SK-N-SH (cell line): ENCODE results near the gene ARID2. TPM values are rescaled to one million over a fixed set of nuclear protein-coding genes. Genes with fewer than 3 reads are reported as not detected.

ENCODE experiments used
- CTCF ChIA-PET: fragments of 300-600, 350-600 bp; formaldehyde crosslinking; extraction: SDS; loops from one replicate; lab custom pipeline; 2021; lab: Yijun Ruan, JAX
- POLR2A ChIA-PET: fragments of 350-600 bp; sonication (Branson Sonifier 250); formaldehyde crosslinking; extraction: SDS; loops from one replicate; lab custom pipeline; 2020; ENCODE audit warnings: antibody characterized with exemption, inconsistent platforms; lab: Yijun Ruan, JAX
- DNase-seq: peaks from one replicate; pipeline ENCODE4 v3.0.0; 2012
- H2AFZ ChIP-seq: fragments of 200-600 bp; sonication (generic); 2 replicates; pipeline ENCODE4 v1.8.1; 2016; ENCODE audit warnings: antibody characterized with exemption, mild to moderate bottlenecking, low read depth
- H3F3A ChIP-seq: fragments of 200-600 bp; sonication (generic); replicated peaks from 2 replicates; pipeline ENCODE3; 2016; ENCODE audit warnings: antibody characterized with exemption, mild to moderate bottlenecking; ENCODE audit not compliant: insufficient read depth
- H3K27ac ChIP-seq, 2 experiments: fragments of 200-500 bp in 1 of 2; fragments of 200-600 bp in 1 of 2; sonication (Bioruptor generic) in 1 of 2; sonication (generic), shearing (Covaris generic) in 1 of 2; 2 replicates each; pipeline versions ENCODE4 v1.5.1 to v1.6.1; 2014 to 2016; ENCODE audit warnings: low read depth in 2 of 2, inconsistent platforms in 1 of 2, low read length in 1 of 2, mild to moderate bottlenecking in 1 of 2, mixed read lengths in 1 of 2
- H3K27me3 ChIP-seq: fragments of 200-600 bp; sonication (generic), shearing (Covaris generic); 2 replicates; pipeline ENCODE4 v1.6.1; 2016; ENCODE audit warnings: mixed run types; ENCODE audit not compliant: insufficient read depth
- H3K36me3 ChIP-seq, 2 experiments: fragments of 200-500 bp in 1 of 2; fragments of 200-600 bp in 1 of 2; sonication (Bioruptor generic) in 1 of 2; sonication (generic) in 1 of 2; replicated peaks in 1 of 2; 2 replicates each; pipeline versions ENCODE3 to v1.5.1; 2014 to 2016; ENCODE audit warnings: low read length in 1 of 2, mild to moderate bottlenecking in 1 of 2; ENCODE audit not compliant: insufficient read depth in 2 of 2, control insufficient read depth in 1 of 2
- H3K4me1 ChIP-seq, 2 experiments: fragments of 200-500 bp in 1 of 2; fragments of 200-600 bp in 1 of 2; sonication (Bioruptor generic) in 1 of 2; sonication (generic), shearing (Covaris generic) in 1 of 2; 2 replicates each; pipeline versions ENCODE4 v1.5.1 to v1.6.1; 2014 to 2016; ENCODE audit warnings: low read depth in 1 of 2, low read length in 1 of 2, mixed run types in 1 of 2; ENCODE audit not compliant: insufficient read depth in 2 of 2, control insufficient read depth in 1 of 2
- H3K4me2 ChIP-seq: fragments of 200-600 bp; sonication (generic), shearing (Covaris generic); 2 replicates; pipeline ENCODE4 v1.6.1; 2017; ENCODE audit warnings: mixed run types
- H3K4me3 ChIP-seq, 2 experiments: fragments of 200-500 bp in 1 of 2; fragments of 200-600 bp in 1 of 2; sonication (Bioruptor generic) in 1 of 2; sonication (generic), shearing (Covaris generic) in 1 of 2; 2 replicates each; pipeline versions ENCODE4 v1.5.1 to v1.8.1; 2014 to 2016; ENCODE audit warnings: low read depth in 2 of 2, inconsistent platforms in 1 of 2, low read length in 1 of 2, mild to moderate bottlenecking in 1 of 2, mixed read lengths in 1 of 2, moderate library complexity in 1 of 2
- H3K79me2 ChIP-seq: fragments of 200-600 bp; sonication (generic); 2 replicates; pipeline ENCODE4 v1.8.1; 2017; ENCODE audit warnings: mild to moderate bottlenecking; ENCODE audit not compliant: insufficient read depth
- H3K9ac ChIP-seq: fragments of 200-600 bp; sonication (generic); 2 replicates; pipeline ENCODE4 v1.6.1; 2017; ENCODE audit warnings: mixed run types
- H3K9me2 ChIP-seq: fragments of 200-600 bp; sonication (generic); 2 replicates; pipeline ENCODE4 v1.6.1; 2017; ENCODE audit warnings: mixed run types
- H3K9me3 ChIP-seq: fragments of 200-600 bp; sonication (generic); 2 replicates; pipeline ENCODE4 v1.6.1; 2017; ENCODE audit warnings: mixed run types, mild to moderate bottlenecking, moderate library complexity
- H4K20me1 ChIP-seq: fragments of 200-600 bp; sonication (generic); 2 replicates; pipeline ENCODE4 v1.6.1; 2017; ENCODE audit warnings: mild to moderate bottlenecking, mixed run types; ENCODE audit not compliant: insufficient read depth
- EZH2phosphoT487 ChIP-seq: fragments of 200-600 bp; sonication (generic); IDR thresholded peaks from 2 replicates; pipeline ENCODE4 v1.6.1; 2017; ENCODE audit warnings: low read depth, mixed run types, mild to moderate bottlenecking, antibody characterized with exemption, moderate library complexity, borderline replicate concordance
- FOXM1 ChIP-seq: IDR thresholded peaks from 2 replicates; pipeline ENCODE4 v1.4.0; 2012; ENCODE audit warnings: low read depth, mild to moderate bottlenecking
- GABPA ChIP-seq: IDR thresholded peaks from 2 replicates; pipeline ENCODE4 v1.4.0; 2012; ENCODE audit warnings: low read depth, mild to moderate bottlenecking
- RAD21 ChIP-seq: IDR thresholded peaks from 2 replicates; pipeline ENCODE4 v1.6.1; 2012; ENCODE audit warnings: mild to moderate bottlenecking, low read length
- TCF12 ChIP-seq: IDR thresholded peaks from 2 replicates; pipeline ENCODE4 v1.4.0; 2012
- USF1 ChIP-seq: IDR thresholded peaks from 2 replicates; pipeline ENCODE4 v1.4.0; 2012; ENCODE audit warnings: low read depth, borderline replicate concordance
- WGBS: methylation state at CpG from one replicate; pipeline ENCODE4 v1.1.6; 2017; ENCODE audit warnings: low lambda C conversion rate; 5-methylcytosine and 5-hydroxymethylcytosine counted together
- polyA plus RNA-seq, 3 experiments: library from polyadenylated mRNA; depleted of rRNA; stranded (reverse); fragments of >200 nt; gene quantifications; 2 replicates each; pipeline ENCODE4 v1.2.3, GENCODE V29; 2012
- TF ChIP-seq, protein P1 (sequence below): IDR thresholded peaks from 2 replicates; pipeline ENCODE4 v1.6.1; 2012; ENCODE audit warnings: mild to moderate bottlenecking, low read depth, low read length, moderate library complexity

Gene ARID2
- polyA plus RNA-seq, 1 of the 3 experiments (the other 2 are of a cell fraction), result 5.9 TPM

DNA sequence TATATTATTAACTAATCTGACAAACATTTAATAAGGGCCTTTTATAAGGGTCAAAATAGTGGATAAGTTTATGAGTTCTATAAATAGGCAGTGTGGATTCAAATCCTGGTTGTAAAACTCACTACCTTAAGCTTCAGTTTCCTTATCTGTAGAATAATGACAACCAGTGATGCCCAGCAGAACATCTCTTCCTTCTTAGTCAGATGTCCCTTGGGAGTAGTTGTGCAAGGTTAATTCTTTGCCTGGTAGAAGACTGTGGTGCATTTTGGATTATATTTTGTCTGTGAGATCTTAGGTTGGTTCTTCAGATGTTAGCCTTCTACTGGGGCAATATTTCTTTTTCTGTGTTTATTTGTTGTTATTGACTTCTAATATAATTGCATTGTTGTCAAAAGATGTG is 59.5 kb downstream of the ARID2 start (continued):
- TF ChIP-seq, protein P1, sequence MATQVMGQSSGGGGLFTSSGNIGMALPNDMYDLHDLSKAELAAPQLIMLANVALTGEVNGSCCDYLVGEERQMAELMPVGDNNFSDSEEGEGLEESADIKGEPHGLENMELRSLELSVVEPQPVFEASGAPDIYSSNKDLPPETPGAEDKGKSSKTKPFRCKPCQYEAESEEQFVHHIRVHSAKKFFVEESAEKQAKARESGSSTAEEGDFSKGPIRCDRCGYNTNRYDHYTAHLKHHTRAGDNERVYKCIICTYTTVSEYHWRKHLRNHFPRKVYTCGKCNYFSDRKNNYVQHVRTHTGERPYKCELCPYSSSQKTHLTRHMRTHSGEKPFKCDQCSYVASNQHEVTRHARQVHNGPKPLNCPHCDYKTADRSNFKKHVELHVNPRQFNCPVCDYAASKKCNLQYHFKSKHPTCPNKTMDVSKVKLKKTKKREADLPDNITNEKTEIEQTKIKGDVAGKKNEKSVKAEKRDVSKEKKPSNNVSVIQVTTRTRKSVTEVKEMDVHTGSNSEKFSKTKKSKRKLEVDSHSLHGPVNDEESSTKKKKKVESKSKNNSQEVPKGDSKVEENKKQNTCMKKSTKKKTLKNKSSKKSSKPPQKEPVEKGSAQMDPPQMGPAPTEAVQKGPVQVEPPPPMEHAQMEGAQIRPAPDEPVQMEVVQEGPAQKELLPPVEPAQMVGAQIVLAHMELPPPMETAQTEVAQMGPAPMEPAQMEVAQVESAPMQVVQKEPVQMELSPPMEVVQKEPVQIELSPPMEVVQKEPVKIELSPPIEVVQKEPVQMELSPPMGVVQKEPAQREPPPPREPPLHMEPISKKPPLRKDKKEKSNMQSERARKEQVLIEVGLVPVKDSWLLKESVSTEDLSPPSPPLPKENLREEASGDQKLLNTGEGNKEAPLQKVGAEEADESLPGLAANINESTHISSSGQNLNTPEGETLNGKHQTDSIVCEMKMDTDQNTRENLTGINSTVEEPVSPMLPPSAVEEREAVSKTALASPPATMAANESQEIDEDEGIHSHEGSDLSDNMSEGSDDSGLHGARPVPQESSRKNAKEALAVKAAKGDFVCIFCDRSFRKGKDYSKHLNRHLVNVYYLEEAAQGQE, result no peak
- no peak for TF ChIP-seq RAD21
- TF ChIP-seq TCF12, result no peak
- TF ChIP-seq EZH2phosphoT487, result no peak
- TF ChIP-seq USF1, result no peak
- no peak for TF ChIP-seq FOXM1
- TF ChIP-seq, all 33 proteins: peak for 0

GRCh38 chr12:45794422-45794821 is 64.9 kb downstream of the ARID2 start:
- Histone ChIP-seq H3K9me2 (peaks cover 1% of the 10 kb centered on the region; the same call in 1 of the 2 replicates), H3K27me3 (no peaks in the 10 kb centered on the region), H3K4me3 (no peak overlapping the region), H3K9ac (no peak overlapping the region), H3K4me2 (no peak overlapping the region), H3F3A (peaks cover 12% of the 10 kb centered on the region), H3K4me1 (peaks cover 0 to 2% of the 10 kb centered on the region in 2 experiments; a peak in 1 of 4 replicates), H3K36me3 (peaks cover 0 to 19% of the 10 kb centered on the region in 2 experiments), H3K9me3 (no peaks in the 10 kb centered on the region), H3K79me2 (peaks cover 66% of the 10 kb centered on the region), H2AFZ (no peak overlapping the region), H4K20me1 (peaks cover 14% of the 10 kb centered on the region), H3K27ac (no peak overlapping the region)
- TF ChIP-seq, protein P1, result peak; percentile 89
- no peak for TF ChIP-seq GABPA
- POLR2A ChIA-PET, result no interaction called here
- DNase-seq, result no peak
- CTCF ChIA-PET, result interaction anchor here (1.1 kb wide), 2 partner anchors 15 to 18 kb away, joined by 3 read pairs; no protein-coding TSS in a partner anchor
- WGBS, result 97% methylated on average over 5 of the region's 5 CpGs
